ENCODE measurements around the gene ERVH48-1. TPM values are rescaled to one million over a fixed set of nuclear protein-coding genes. Genes with fewer than 3 reads are reported as not detected.
A peak's percentile ranks its signal among the peaks of the same experiment; 100 is the strongest.
"Not testable (repeated sequence)": the region's sequence is repeated elsewhere in the genome, so short reads cannot be mapped to it uniquely, and the experiment has no call there.

Gene ERVH48-1
- total RNA-seq, 1 donor from 2014 or later = not detected

GRCh38 chr21:42911920-42912319 is 13.5 kb downstream of the ERVH48-1 start:
- DNase-seq (ENCODE audit: extremely low read depth, low read depth, low spot score) = not testable (repeated sequence)

- not testable (repeated sequence) for DNase-seq (ENCODE audit: extremely low read depth, low read depth, low spot score)
These were observed 16.9 kb downstream of the ERVH48-1 start for GRCh38 chr21:42908484-42908883.

- DNase-seq (ENCODE audit: extremely low read depth, low read depth, low spot score) = no peak
These were observed 19.2 kb downstream of the ERVH48-1 start for GRCh38 chr21:42906233-42906632.

- DNase-seq (ENCODE audit: extremely low read depth, low read depth, low spot score) = no peak
These were observed 20.2 kb downstream of the ERVH48-1 start for GRCh38 chr21:42905195-42905594.

- no peak for DNase-seq (ENCODE audit: extremely low read depth, low read depth, low spot score)
These were observed 21.6 kb downstream of the ERVH48-1 start for GRCh38 chr21:42903817-42904216.

GRCh38 chr21:42900446-42900845 is 25.0 kb downstream of the ERVH48-1 start:
- DNase-seq (ENCODE audit: extremely low read depth, low read depth, low spot score) = no peak

GRCh38 chr21:42892931-42893755 is 32.3 kb downstream of the ERVH48-1 start, which contains the start of gene NDUFV3:
Gene NDUFV3, plus strand, starts transcription at chr21:42893309. Its CDS starts 25 bp downstream, at chr21:42893334.
- peak; percentile 55 for DNase-seq (ENCODE audit: extremely low read depth, low read depth, low spot score)

GRCh38 chr21:42892582-42892930 is 32.9 kb downstream of the ERVH48-1 start:
- no peak for DNase-seq (ENCODE audit: extremely low read depth, low read depth, low spot score)

- DNase-seq (ENCODE audit: extremely low read depth, low read depth, low spot score) = no peak
These were observed 38.1 kb downstream of the ERVH48-1 start for GRCh38 chr21:42887326-42887725.

- DNase-seq (ENCODE audit: extremely low read depth, low read depth, low spot score) = no peak
These were observed 41.5 kb downstream of the ERVH48-1 start for GRCh38 chr21:42883921-42884320.

- no peak for DNase-seq (ENCODE audit: extremely low read depth, low read depth, low spot score)
These were observed 45.1 kb downstream of the ERVH48-1 start for GRCh38 chr21:42880352-42880751.

GRCh38 chr21:42878993-42879787 is 46.2 kb downstream of the ERVH48-1 start, which contains the start of gene WDR4:
Gene WDR4, minus strand, starts transcription at chr21:42879539. Its CDS starts 44 bp downstream, at chr21:42879495.
- DNase-seq (ENCODE audit: extremely low read depth, low read depth, low spot score) = peak; percentile 76

- no peak for DNase-seq (ENCODE audit: extremely low read depth, low read depth, low spot score)
These were observed 46.8 kb downstream of the ERVH48-1 start for GRCh38 chr21:42878678-42878992.

- DNase-seq (ENCODE audit: extremely low read depth, low read depth, low spot score) = not testable (repeated sequence)
These were observed 49.6 kb downstream of the ERVH48-1 start for GRCh38 chr21:42875811-42876210.

- DNase-seq (ENCODE audit: extremely low read depth, low read depth, low spot score) = no peak
These were observed 52.3 kb downstream of the ERVH48-1 start for GRCh38 chr21:42873096-42873495.

- DNase-seq (ENCODE audit: extremely low read depth, low read depth, low spot score) = no peak
These were observed 57.2 kb downstream of the ERVH48-1 start for GRCh38 chr21:42868196-42868595.

Other genes with a start within 250 kb of the ERVH48-1 start
- gene WDR4, start 46.1 kb downstream of the ERVH48-1 start, total RNA-seq = 9.8 and 13.1 TPM in 2 replicates
- 26.6 and 49.3 TPM in 2 replicates for gene NDUFV3, start 32.3 kb downstream of the ERVH48-1 start, total RNA-seq
- gene PKNOX1, start 48.9 kb upstream of the ERVH48-1 start, total RNA-seq = 21.1 and 22.9 TPM in 2 replicates
- gene CBS, start 150.2 kb upstream of the ERVH48-1 start, total RNA-seq = 14.3 and 25.7 TPM in 2 replicates
- 37.6 and 61.5 TPM in 2 replicates for gene U2AF1, start 181.9 kb upstream of the ERVH48-1 start, total RNA-seq
- not detected in 2 replicates for gene CRYAA, start 243.4 kb upstream of the ERVH48-1 start, total RNA-seq

Measured in glomerular endothelial cell (primary cell).